WTC11 (cell line): Measurements from ENCODE around the gene EIF1AD. TPM values are rescaled to one million over a fixed set of nuclear protein-coding genes. Genes with fewer than 3 reads are reported as not detected.

Source experiments
- ATAC-seq: fragments of 200-7000 bp; cut with Tn5 transposase; 2 replicates; pipeline ENCODE4 v1.10.0; 2021; ENCODE audit warnings: mild to moderate bottlenecking, moderate library complexity
- CTCF ChIA-PET: fragments of 300-600 bp; sonication (Branson Sonifier 250); formaldehyde crosslinking; loops from one replicate; lab custom pipeline; 2021; ENCODE audit warnings: antibody characterized with exemption; lab: Charles Lee
- POLR2A ChIA-PET: fragments of 350-600 bp; sonication (Branson Sonifier 250); formaldehyde crosslinking; loops from one replicate; lab custom pipeline; 2021; ENCODE audit warnings: antibody characterized with exemption; lab: Charles Lee
- DNase-seq: peaks from one replicate; pipeline ENCODE4 v3.0.0; 2021; ENCODE audit warnings: low spot score
- H3K27ac Mint-ChIP-seq: 2 replicates; pipeline ENCODE4 v1.8.0; 2021; ENCODE audit warnings: mixed read lengths
- H3K27me3 Mint-ChIP-seq: 2 replicates; pipeline ENCODE4 v1.8.0; 2021; ENCODE audit warnings: low read depth, mild to moderate bottlenecking, moderate library complexity, mixed read lengths
- H3K36me3 Mint-ChIP-seq: 2 replicates; pipeline ENCODE4 v1.8.0; 2021; ENCODE audit warnings: mixed read lengths
- H3K4me1 Mint-ChIP-seq: 2 replicates; pipeline ENCODE4 v1.8.0; 2022; ENCODE audit warnings: mixed read lengths
- H3K4me3 Mint-ChIP-seq: 2 replicates; pipeline ENCODE4 v1.8.0; 2021; ENCODE audit warnings: mild to moderate bottlenecking, moderate library complexity, mixed read lengths
- H3K9me3 Mint-ChIP-seq: 2 replicates; pipeline ENCODE4 v1.8.0; 2021; ENCODE audit warnings: mixed read lengths
- ATF2 ChIP-seq: sonication (generic); formaldehyde crosslinking; IDR thresholded peaks from 2 replicates; pipeline ENCODE4 v1.8.1; 2022; ENCODE audit warnings: low read depth, missing genetic modification reagents, borderline replicate concordance
- ESRRA ChIP-seq: sonication (generic); formaldehyde crosslinking; IDR thresholded peaks from 2 replicates; pipeline ENCODE4 v1.8.1; 2022; ENCODE audit warnings: mild to moderate bottlenecking, missing genetic modification reagents, borderline replicate concordance
- FOXK1 ChIP-seq: sonication (generic); formaldehyde crosslinking; IDR thresholded peaks from 2 replicates; pipeline ENCODE4 v1.8.0; 2022; ENCODE audit warnings: mild to moderate bottlenecking, moderate library complexity, missing genetic modification reagents
- FOXP4 ChIP-seq: sonication (generic); formaldehyde crosslinking; IDR thresholded peaks from 2 replicates; pipeline ENCODE4 v1.8.0; 2022; ENCODE audit warnings: mild to moderate bottlenecking, missing genetic modification reagents
- GABPB1 ChIP-seq: sonication (generic); formaldehyde crosslinking; IDR thresholded peaks from 2 replicates; pipeline ENCODE4 v1.8.1; 2023; ENCODE audit warnings: mild to moderate bottlenecking, missing genetic modification reagents
- GTF2I ChIP-seq: fragments of 250-450 bp; sonication (Bioruptor Pico); conservative IDR thresholded peaks from 2 replicates; pipeline ENCODE4 v1.4.0; 2021; ENCODE audit warnings: mild to moderate bottlenecking
- JAZF1 ChIP-seq: fragments of 250-450 bp; sonication (Bioruptor Pico); IDR thresholded peaks from 2 replicates; pipeline ENCODE4 v1.9.0; 2021; ENCODE audit warnings: moderate library complexity, mild to moderate bottlenecking, inconsistent platforms
- KAT7 ChIP-seq: sonication (generic); formaldehyde crosslinking; IDR thresholded peaks from 2 replicates; pipeline ENCODE4 v1.8.1; 2023; ENCODE audit warnings: missing genetic modification reagents, mild to moderate bottlenecking, borderline replicate concordance
- NFE2L1 ChIP-seq: sonication (generic); formaldehyde crosslinking; IDR thresholded peaks from 2 replicates; pipeline ENCODE4 v1.8.1; 2023; ENCODE audit warnings: missing genetic modification reagents
- SMAD4 ChIP-seq: sonication (generic); formaldehyde crosslinking; IDR thresholded peaks from 2 replicates; pipeline ENCODE4 v1.8.0; 2022; ENCODE audit warnings: mild to moderate bottlenecking, missing genetic modification reagents
- SP1 ChIP-seq: sonication (generic); formaldehyde crosslinking; conservative IDR thresholded peaks from 2 replicates; pipeline ENCODE4 v1.8.1; 2022; ENCODE audit warnings: missing genetic modification reagents
- TEAD1 ChIP-seq: sonication (generic); formaldehyde crosslinking; IDR thresholded peaks from 2 replicates; pipeline ENCODE4 v1.8.0; 2022; ENCODE audit warnings: mild to moderate bottlenecking, missing genetic modification reagents
- TP53 ChIP-seq: sonication (generic); formaldehyde crosslinking; IDR thresholded peaks from 2 replicates; pipeline ENCODE4 v1.8.1; 2023; ENCODE audit warnings: mild to moderate bottlenecking, missing genetic modification reagents
- ZNF121 ChIP-seq: sonication (generic); formaldehyde crosslinking; IDR thresholded peaks from 2 replicates; pipeline ENCODE4 v1.8.0; 2023; ENCODE audit warnings: missing genetic modification reagents
- ZNF232 ChIP-seq: sonication (generic); formaldehyde crosslinking; IDR thresholded peaks from 2 replicates; pipeline ENCODE4 v1.8.0; 2022; ENCODE audit warnings: mild to moderate bottlenecking, missing genetic modification reagents
- ZNF263 ChIP-seq: sonication (generic); formaldehyde crosslinking; IDR thresholded peaks from 2 replicates; pipeline ENCODE4 v1.8.1; 2022; ENCODE audit warnings: low read depth, mild to moderate bottlenecking, moderate library complexity, missing genetic modification reagents
- ZNF671 ChIP-seq: fragments of 250-450 bp; sonication (Bioruptor Pico); IDR thresholded peaks from 2 replicates; pipeline ENCODE4 v1.8.0; 2021; ENCODE audit warnings: mild to moderate bottlenecking
- ZSCAN18 ChIP-seq: fragments of 250-450 bp; sonication (Bioruptor Pico); IDR thresholded peaks from 2 replicates; pipeline ENCODE4 v2.1.2; 2022; ENCODE audit warnings: mild to moderate bottlenecking, moderate library complexity
- total RNA-seq: library from RNA; stranded (reverse); gene quantifications from 3 replicates; pipeline ENCODE4 v1.2.3, GENCODE V29; 2021
- TF ChIP-seq, protein P1 (sequence below): sonication (generic); formaldehyde crosslinking; IDR thresholded peaks from 2 replicates; pipeline ENCODE4 v1.8.0; 2022; ENCODE audit warnings: mild to moderate bottlenecking, missing genetic modification reagents
- TF ChIP-seq, protein P2 (sequence below): fragments of 250-450 bp; sonication (Bioruptor Pico); IDR thresholded peaks from 2 replicates; pipeline ENCODE4 v1.9.0; 2021; ENCODE audit warnings: mild to moderate bottlenecking

Gene EIF1AD
- total RNA-seq, 1 experiment from 2014 or later: 37.6 TPM

GRCh38 chr11:66047541-66048365 is 45.8 kb upstream of the EIF1AD start (continued):
- TF ChIP-seq GTF2I (CRISPR knock-in tag) (no peak), FOXK1 (CRISPR knock-in tag) (no peak)

- Mint-ChIP-seq H3K36me3 (peaks cover 23% of the 10 kb centered on the region), H3K4me1 (peaks cover 40% of the 10 kb centered on the region), H3K27ac (no peak overlapping the region), H3K9me3 (no peaks in the 10 kb centered on the region), H3K27me3 (no peaks in the 10 kb centered on the region), H3K4me3 (no peak overlapping the region)
- TF ChIP-seq KAT7 (CRISPR knock-in tag) (no peak), ZNF121 (CRISPR knock-in tag) (no peak), TP53 (CRISPR knock-in tag) (no peak), JAZF1 (CRISPR knock-in tag) (no peak), SMAD4 (no peak), NFE2L1 (no peak), GABPB1 (no peak), ATF2 (CRISPR knock-in tag) (no peak), TEAD1 (no peak), ZNF232 (CRISPR knock-in tag) (no peak), FOXP4 (CRISPR knock-in tag) (no peak), ZNF263 (CRISPR knock-in tag) (no peak), ZSCAN18 (no peak), ZNF671 (CRISPR knock-in tag) (no peak), ESRRA (CRISPR knock-in tag) (no peak), SP1 (CRISPR knock-in tag) (no peak)
- TF ChIP-seq, protein P1, sequence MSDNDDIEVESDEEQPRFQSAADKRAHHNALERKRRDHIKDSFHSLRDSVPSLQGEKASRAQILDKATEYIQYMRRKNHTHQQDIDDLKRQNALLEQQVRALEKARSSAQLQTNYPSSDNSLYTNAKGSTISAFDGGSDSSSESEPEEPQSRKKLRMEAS (CRISPR knock-in tag): no peak
- TF ChIP-seq, protein P2, sequence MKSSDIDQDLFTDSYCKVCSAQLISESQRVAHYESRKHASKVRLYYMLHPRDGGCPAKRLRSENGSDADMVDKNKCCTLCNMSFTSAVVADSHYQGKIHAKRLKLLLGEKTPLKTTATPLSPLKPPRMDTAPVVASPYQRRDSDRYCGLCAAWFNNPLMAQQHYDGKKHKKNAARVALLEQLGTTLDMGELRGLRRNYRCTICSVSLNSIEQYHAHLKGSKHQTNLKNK (CRISPR knock-in tag): no peak
- DNase-seq (no peak), ATAC-seq (no peak)
- POLR2A ChIA-PET: no interaction called here
- CTCF ChIA-PET: interaction anchor here (3.3 kb wide), 1 partner anchor 24 kb away, joined by 48 read pairs; no protein-coding TSS in a partner anchor
Observed at GRCh38 chr11:66046901-66047300, 44.9 kb upstream of the EIF1AD start.
